Body of pancreas (tissue), 4 donors: ENCODE data around the gene CEP85L.

Experiments used
- CTCF ChIP-seq, 7 experiments: fragments of 450-650 bp in 4 of 7; fragments of 200-600 bp in 3 of 7; sonication (generic) in 3 of 7; IDR thresholded peaks; one replicate each; pipeline ENCODE4 v1.5.1; 2016 to 2019; ENCODE audit warnings: antibody characterized with exemption in 7 of 7
- POLR2A ChIP-seq, 3 donors: fragments of 450-650 bp; IDR thresholded peaks; one replicate each; pipeline ENCODE4 v1.6.1; 2016; ENCODE audit warnings: antibody characterized with exemption in 3 of 3, mild to moderate bottlenecking in 2 of 3

DNA sequence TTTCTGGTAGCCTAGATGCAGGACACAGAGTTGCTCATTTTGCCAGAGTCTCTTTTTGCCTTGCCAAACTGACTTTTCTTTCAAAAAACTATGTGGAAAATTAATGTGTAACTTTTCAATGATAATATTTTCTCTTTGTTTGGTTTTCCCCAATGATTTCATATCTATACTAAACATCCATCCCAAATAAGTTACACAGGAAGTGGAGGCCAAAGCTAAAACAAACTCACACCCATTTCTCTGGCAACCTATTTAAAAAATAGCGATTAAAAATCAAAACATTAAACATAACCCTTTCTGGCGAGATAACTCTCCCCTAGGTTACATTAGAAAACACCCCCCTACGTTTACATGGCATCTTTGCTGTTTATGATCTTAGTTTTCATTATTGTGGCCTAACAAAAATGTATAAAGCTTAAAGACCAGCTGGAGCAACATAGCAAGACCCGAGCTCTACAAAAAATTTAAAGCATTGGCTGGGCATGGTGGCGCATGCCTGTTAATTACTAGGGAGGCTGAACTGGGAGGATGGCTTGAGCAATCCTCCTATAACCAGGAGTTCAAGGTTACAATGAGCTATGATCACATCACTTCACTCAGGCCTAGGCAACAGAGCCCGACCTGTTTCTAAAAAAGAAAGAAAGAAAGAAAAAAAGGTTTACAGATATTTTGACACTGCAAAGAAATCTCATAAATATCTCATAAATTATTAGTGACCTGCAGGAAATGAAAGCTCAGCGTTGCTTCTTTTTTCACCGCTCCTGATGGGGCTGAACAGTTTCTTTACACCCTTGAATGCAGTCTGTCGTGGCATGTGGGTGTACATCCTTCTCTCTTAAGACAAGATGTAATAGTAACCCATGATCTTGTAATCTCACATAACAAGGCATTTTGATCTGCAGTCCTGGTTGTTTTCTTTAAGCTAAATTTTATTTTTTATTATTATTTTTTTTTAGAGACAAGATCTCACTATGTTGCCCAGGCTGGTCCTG is 32.8 kb upstream of the CEP85L start:
- TF ChIP-seq CTCF (IDR thresholded peaks at IDR 0.05) (no peak), POLR2A (IDR thresholded peaks at IDR 0.05) (no peak)
